ENCODE results near the gene ARHGAP26. TPM values are rescaled to one million over a fixed set of nuclear protein-coding genes. Genes with fewer than 3 reads are reported as not detected.

Gene ARHGAP26
- total RNA-seq, 1 experiment from 2014 or later: 34.5 TPM

DNA sequence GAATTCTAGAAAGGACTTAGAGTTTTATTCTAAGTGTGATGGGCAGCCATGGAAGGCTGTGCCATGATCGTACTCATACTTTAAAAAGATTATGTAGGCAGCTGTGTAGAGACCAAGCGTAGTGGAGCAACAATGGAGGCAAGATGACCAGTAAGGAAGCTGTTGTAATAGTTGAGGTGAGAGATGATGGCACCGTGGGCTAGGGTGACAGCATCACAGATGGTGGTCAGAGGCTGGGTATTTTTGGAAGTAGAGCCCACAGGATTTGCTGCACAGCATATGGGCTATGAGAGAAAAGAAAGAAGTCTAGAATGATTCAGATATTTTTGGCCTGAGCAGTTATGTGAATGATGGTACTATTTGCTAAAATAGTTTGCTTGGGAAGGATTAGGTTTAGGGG, 7.7 kb downstream of the ARHGAP26 start:
- intact Hi-C loops (cut with micrococcal nuclease): no loop called here
- no peak for DNase-seq (ENCODE audit: low read depth, low spot score)
- no peak for ATAC-seq
- Histone ChIP-seq H3K79me2 (ENCODE audit: insufficient read depth, low read length) (peaks cover 66% of the 10 kb centered on the region), H4K20me1 (ENCODE audit: insufficient read depth) (no peaks in the 10 kb centered on the region), H3K4me1 (ENCODE audit: control insufficient read depth in 1 of 2, insufficient read depth in 2 of 2, low read length in 2 of 2) (peaks cover 11 to 16% of the 10 kb centered on the region in 2 experiments), H3K9me2 (ENCODE audit: insufficient read depth) (no peaks in the 10 kb centered on the region), H3K9me3 (ENCODE audit: control insufficient read depth in 1 of 2, insufficient read depth in 1 of 2, low read depth in 1 of 2, low read length in 2 of 2) (no peaks in the 10 kb centered on the region), H3K27me3 (ENCODE audit: insufficient read depth, low read length) (no peaks in the 10 kb centered on the region), H3K27ac (ENCODE audit: low read depth, low read length) (no peak overlapping the region), H2AFZ (ENCODE audit: low read depth, low read length, poor library complexity, severe bottlenecking) (no peak overlapping the region), H3K4me2 (ENCODE audit: low read length) (no peak overlapping the region), H3K36me3 (ENCODE audit: control insufficient read depth in 1 of 2, insufficient read depth in 2 of 2, low read length in 2 of 2) (no peaks in the 10 kb centered on the region), H3K4me3 (replicated peaks in 1 of 2; ENCODE audit: low read depth in 1 of 2, low read length in 2 of 2) (no peak overlapping the region), H3K9ac (ENCODE audit: low read length) (no peak overlapping the region)
- ChIA-PET POLR2A (no interaction called here), RAD21 (ENCODE audit: low non-redundant PET in 1 of 2, low total read pairs in 2 of 2, uncharacterized antibody in 2 of 2, unreplicated experiment in 2 of 2) (interaction anchor here in 1 of 2 experiments (0.7 kb wide), 1 partner anchor 15 kb away, joined by 3 read pairs; no protein-coding TSS in a partner anchor), CTCF (no interaction called here)
- TF ChIP-seq YY1 (IDR thresholded peaks at IDR 0.05; ENCODE audit: extremely low read depth, insufficient replicate concordance, low read depth, low read length) (no peak), ZNF274 (IDR thresholded peaks at IDR 0.05; ENCODE audit: low read depth, low read length) (no peak), TCF7L2 (IDR thresholded peaks at IDR 0.05; ENCODE audit: borderline replicate concordance, extremely low read depth, insufficient read depth, insufficient read length) (no peak), SIN3A (IDR thresholded peaks at IDR 0.05; ENCODE audit: low read depth) (no peak), POLR2AphosphoS5 (IDR thresholded peaks at IDR 0.05; ENCODE audit: low read depth, low read length) (no peak), POLR2A (IDR thresholded peaks at IDR 0.05; ENCODE audit: borderline replicate concordance, extremely low read depth, insufficient read depth, insufficient read length) (no peak), SP1 (IDR thresholded peaks at IDR 0.05; ENCODE audit: low read depth) (no peak), EZH2 (IDR thresholded peaks at IDR 0.05) (no peak), RAD21 (IDR thresholded peaks at IDR 0.05; ENCODE audit: low read depth) (no peak), CEBPB (IDR thresholded peaks at IDR 0.05; ENCODE audit: low read depth) (no peak), EZH2phosphoT487 (IDR thresholded peaks at IDR 0.05; ENCODE audit: borderline replicate concordance) (no peak), SRF (IDR thresholded peaks at IDR 0.05; ENCODE audit: low read depth) (no peak), CBX3 (IDR thresholded peaks at IDR 0.05; ENCODE audit: low read depth) (no peak)
- TF ChIP-seq, protein P1, sequence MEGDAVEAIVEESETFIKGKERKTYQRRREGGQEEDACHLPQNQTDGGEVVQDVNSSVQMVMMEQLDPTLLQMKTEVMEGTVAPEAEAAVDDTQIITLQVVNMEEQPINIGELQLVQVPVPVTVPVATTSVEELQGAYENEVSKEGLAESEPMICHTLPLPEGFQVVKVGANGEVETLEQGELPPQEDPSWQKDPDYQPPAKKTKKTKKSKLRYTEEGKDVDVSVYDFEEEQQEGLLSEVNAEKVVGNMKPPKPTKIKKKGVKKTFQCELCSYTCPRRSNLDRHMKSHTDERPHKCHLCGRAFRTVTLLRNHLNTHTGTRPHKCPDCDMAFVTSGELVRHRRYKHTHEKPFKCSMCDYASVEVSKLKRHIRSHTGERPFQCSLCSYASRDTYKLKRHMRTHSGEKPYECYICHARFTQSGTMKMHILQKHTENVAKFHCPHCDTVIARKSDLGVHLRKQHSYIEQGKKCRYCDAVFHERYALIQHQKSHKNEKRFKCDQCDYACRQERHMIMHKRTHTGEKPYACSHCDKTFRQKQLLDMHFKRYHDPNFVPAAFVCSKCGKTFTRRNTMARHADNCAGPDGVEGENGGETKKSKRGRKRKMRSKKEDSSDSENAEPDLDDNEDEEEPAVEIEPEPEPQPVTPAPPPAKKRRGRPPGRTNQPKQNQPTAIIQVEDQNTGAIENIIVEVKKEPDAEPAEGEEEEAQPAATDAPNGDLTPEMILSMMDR (IDR thresholded peaks at IDR 0.05 in 2 of 3, conservative IDR thresholded peaks at IDR 0.05 in 1 of 3; ENCODE audit: borderline replicate concordance in 1 of 3, insufficient read depth in 1 of 3, low read depth in 2 of 3, low read length in 2 of 3): no peak
- TF ChIP-seq, protein P2, sequence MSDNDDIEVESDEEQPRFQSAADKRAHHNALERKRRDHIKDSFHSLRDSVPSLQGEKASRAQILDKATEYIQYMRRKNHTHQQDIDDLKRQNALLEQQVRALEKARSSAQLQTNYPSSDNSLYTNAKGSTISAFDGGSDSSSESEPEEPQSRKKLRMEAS (IDR thresholded peaks at IDR 0.05): no peak
- TF ChIP-seq, protein P3, sequence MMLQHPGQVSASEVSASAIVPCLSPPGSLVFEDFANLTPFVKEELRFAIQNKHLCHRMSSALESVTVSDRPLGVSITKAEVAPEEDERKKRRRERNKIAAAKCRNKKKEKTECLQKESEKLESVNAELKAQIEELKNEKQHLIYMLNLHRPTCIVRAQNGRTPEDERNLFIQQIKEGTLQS (IDR thresholded peaks at IDR 0.05): no peak
- BruUV-seq (replicated peaks): no TSS peak
